Keratinocyte (primary cell): ENCODE results near the gene DCST1. TPM values are rescaled to one million over a fixed set of nuclear protein-coding genes. Genes with fewer than 3 reads are reported as not detected.

Source experiments
- DNase-seq: peaks from one replicate; pipeline ENCODE4 v3.0.0-alpha.2; 2011; ENCODE audit warnings: low read depth, missing footprints, low spot score
- FAIRE-seq: peaks from 2 replicates; lab custom pipeline; 2011; peaks lifted over from hg19 to GRCh38; lab: Jason Lieb, UNC
- H2AFZ ChIP-seq: 2 replicates; pipeline ENCODE4 v1.6.0; 2012; ENCODE audit warnings: low read length, control low read depth, inconsistent platforms; ENCODE audit not compliant: control insufficient read depth
- H3K27ac ChIP-seq: 2 replicates; pipeline ENCODE4 v1.5.1; 2011; ENCODE audit warnings: low read length; ENCODE audit not compliant: control insufficient read depth, insufficient read depth
- H3K27me3 ChIP-seq: 3 replicates; pipeline ENCODE4 v1.6.0; 2011; ENCODE audit warnings: low read length; ENCODE audit not compliant: control insufficient read depth, insufficient read depth; ENCODE audit errors: extremely low read depth
- H3K36me3 ChIP-seq, 2 experiments: 2 replicates in 1 of 2; 3 replicates in 1 of 2; pipeline ENCODE4 v1.5.1; 2011; ENCODE audit warnings: low read length in 2 of 2, mild to moderate bottlenecking in 1 of 2; ENCODE audit not compliant: control insufficient read depth in 2 of 2, insufficient read depth in 2 of 2; ENCODE audit errors: extremely low read depth in 1 of 2
- H3K4me1 ChIP-seq: 3 replicates; pipeline ENCODE4 v1.5.1; 2011; ENCODE audit warnings: low read length; ENCODE audit not compliant: control insufficient read depth, insufficient read depth; ENCODE audit errors: extremely low read depth
- H3K4me2 ChIP-seq: 3 replicates; pipeline ENCODE4 v1.6.0; 2011; ENCODE audit warnings: low read depth, low read length; ENCODE audit not compliant: control insufficient read depth, insufficient read depth; ENCODE audit errors: extremely low read depth
- H3K4me3 ChIP-seq, 3 experiments: fragments of 200-600 bp in 1 of 3; sonication (generic) in 1 of 3; 2 replicates in 2 of 3; 3 replicates in 1 of 3; pipeline ENCODE4 v1.5.1; 2011 to 2016; ENCODE audit warnings: low read length in 3 of 3, mild to moderate bottlenecking in 3 of 3, control low read depth in 2 of 3, inconsistent platforms in 1 of 3, low read depth in 1 of 3, mixed read lengths in 1 of 3, mixed run types in 1 of 3, moderate library complexity in 1 of 3; ENCODE audit not compliant: control insufficient read depth in 2 of 3, insufficient read depth in 2 of 3; ENCODE audit errors: extremely low read depth in 1 of 3
- H3K79me2 ChIP-seq: 2 replicates; pipeline ENCODE4 v1.6.0; 2012; ENCODE audit warnings: low read length; ENCODE audit not compliant: control insufficient read depth, insufficient read depth
- H3K9ac ChIP-seq: 3 replicates; pipeline ENCODE4 v1.6.0; 2011; ENCODE audit warnings: low read length; ENCODE audit not compliant: control insufficient read depth, insufficient read depth; ENCODE audit errors: extremely low read depth
- H3K9me1 ChIP-seq: 3 replicates; pipeline ENCODE4 v1.6.0; 2011; ENCODE audit warnings: low read length; ENCODE audit not compliant: control insufficient read depth, insufficient read depth; ENCODE audit errors: extremely low read depth
- H3K9me3 ChIP-seq: 2 replicates; pipeline ENCODE4 v1.5.1; 2012; ENCODE audit warnings: low read depth, low read length; ENCODE audit not compliant: control insufficient read depth
- H4K20me1 ChIP-seq: 3 replicates; pipeline ENCODE4 v1.6.0; 2011; ENCODE audit warnings: low read length; ENCODE audit not compliant: control insufficient read depth, insufficient read depth; ENCODE audit errors: extremely low read depth
- EZH2 ChIP-seq: IDR thresholded peaks from one replicate; pipeline ENCODE4 v1.6.1; 2012; ENCODE audit warnings: inconsistent platforms, mild to moderate bottlenecking, low read length, moderate library complexity
- dilution Hi-C: fragments of 300-500 bp; cut with MboI; formaldehyde crosslinking; loops from one replicate; pipeline ENCODE4 v1.7.0; 2020; ENCODE audit warnings: low sequenced_read_pairs; ENCODE audit not compliant: extremely low pct_ligation_motif_present
- polyA plus RNA-seq, 5 experiments: library from polyadenylated mRNA; depleted of rRNA in 3 of 5; stranded (reverse) in 3 of 5; stranded (forward) in 1 of 5; unstranded in 1 of 5; fragments of >200 nt; gene quantifications; 1 replicate in 1 of 5; 2 replicates in 3 of 5; 3 replicates in 1 of 5; pipeline versions ENCODE4 v1.2.1 to v1.2.3, GENCODE V29; 2011 to 2012; ENCODE audit warnings: missing spikeins in 2 of 5, low read depth in 1 of 5, low replicate concordance in 1 of 5
- TF ChIP-seq, protein P1 (sequence below), 3 experiments: IDR thresholded peaks in 1 of 3; conservative IDR thresholded peaks in 1 of 3; optimal IDR thresholded peaks in 1 of 3; 2 replicates in 2 of 3; 3 replicates in 1 of 3; pipeline versions ENCODE3 to v1.5.1; 2011; ENCODE audit warnings: low read length in 3 of 3, mild to moderate bottlenecking in 3 of 3, moderate library complexity in 2 of 3, control low read depth in 1 of 3, inconsistent platforms in 1 of 3; ENCODE audit not compliant: insufficient read depth in 2 of 3; ENCODE audit errors: extremely low read depth in 1 of 3

Gene DCST1
- polyA plus RNA-seq, 1 donor (not counting 4 experiments of a cell fraction or from before 2014, with no cell fraction given) = not detected

DNA sequence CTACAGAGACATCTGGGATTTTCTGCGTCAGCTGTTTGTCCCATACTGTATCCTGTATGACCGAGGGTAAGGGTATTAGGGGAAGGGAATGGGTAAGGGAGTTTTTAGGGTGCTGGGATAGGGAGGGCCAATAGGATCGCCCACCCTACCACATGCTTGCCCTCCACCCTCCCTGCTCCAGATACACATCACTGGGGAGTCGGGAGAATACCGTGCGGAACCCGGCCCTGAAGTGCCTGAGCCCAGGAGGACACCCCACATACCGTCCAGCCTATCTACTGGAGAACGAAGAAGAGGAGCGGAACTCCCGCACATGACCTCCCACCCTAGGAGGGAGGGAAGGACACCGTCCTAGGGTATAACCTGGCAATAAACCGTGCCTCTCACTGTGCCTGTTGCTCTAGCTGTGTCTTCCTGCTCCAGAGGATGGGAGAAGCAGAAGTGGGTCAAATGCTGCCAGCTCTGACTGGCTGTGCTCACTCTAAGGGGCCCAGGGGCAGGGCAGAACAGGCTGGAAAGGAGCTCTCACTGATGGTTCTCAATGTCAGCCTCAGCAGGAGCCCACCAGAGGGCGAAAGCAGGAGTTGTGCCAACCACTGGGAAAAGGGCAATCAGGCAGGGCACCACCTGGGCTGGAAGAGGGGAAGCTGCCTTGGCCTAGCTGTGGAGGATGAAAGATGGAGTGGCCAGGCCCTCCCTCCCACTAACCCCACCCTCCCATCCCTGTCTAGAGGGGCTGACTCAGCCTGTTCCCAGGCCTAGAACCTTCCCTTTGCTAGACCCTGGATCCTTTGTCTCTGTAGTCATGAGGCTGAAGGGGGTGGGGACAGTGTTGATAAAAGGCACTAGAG, 40.7 kb upstream of the DCST1 start:
- H3K27me3 ChIP-seq = no peaks in the 10 kb centered on the region
- no peak overlapping the region for H3K27ac ChIP-seq
- no peaks in the 10 kb centered on the region for H3K9me3 ChIP-seq
- TF ChIP-seq, protein P1, sequence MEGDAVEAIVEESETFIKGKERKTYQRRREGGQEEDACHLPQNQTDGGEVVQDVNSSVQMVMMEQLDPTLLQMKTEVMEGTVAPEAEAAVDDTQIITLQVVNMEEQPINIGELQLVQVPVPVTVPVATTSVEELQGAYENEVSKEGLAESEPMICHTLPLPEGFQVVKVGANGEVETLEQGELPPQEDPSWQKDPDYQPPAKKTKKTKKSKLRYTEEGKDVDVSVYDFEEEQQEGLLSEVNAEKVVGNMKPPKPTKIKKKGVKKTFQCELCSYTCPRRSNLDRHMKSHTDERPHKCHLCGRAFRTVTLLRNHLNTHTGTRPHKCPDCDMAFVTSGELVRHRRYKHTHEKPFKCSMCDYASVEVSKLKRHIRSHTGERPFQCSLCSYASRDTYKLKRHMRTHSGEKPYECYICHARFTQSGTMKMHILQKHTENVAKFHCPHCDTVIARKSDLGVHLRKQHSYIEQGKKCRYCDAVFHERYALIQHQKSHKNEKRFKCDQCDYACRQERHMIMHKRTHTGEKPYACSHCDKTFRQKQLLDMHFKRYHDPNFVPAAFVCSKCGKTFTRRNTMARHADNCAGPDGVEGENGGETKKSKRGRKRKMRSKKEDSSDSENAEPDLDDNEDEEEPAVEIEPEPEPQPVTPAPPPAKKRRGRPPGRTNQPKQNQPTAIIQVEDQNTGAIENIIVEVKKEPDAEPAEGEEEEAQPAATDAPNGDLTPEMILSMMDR (optimal IDR thresholded peaks at IDR 0.05 in 1 of 3, IDR thresholded peaks at IDR 0.05 in 1 of 3, conservative IDR thresholded peaks at IDR 0.05 in 1 of 3; ENCODE audit: extremely low read depth in 1 of 3, insufficient read depth in 2 of 3, low read length in 3 of 3) = peak in 2 of 3 experiments; percentile 7 to 33
- no peak for TF ChIP-seq EZH2
- H3K4me3 ChIP-seq = no peak overlapping the region
- no peak overlapping the region for H2AFZ ChIP-seq
- H3K4me1 ChIP-seq = no peaks in the 10 kb centered on the region
- dilution Hi-C loops = no loop called here
- H3K9ac ChIP-seq = no peak overlapping the region
- DNase-seq (no peak), FAIRE-seq (no peak)
- H3K79me2 ChIP-seq = peaks cover 17% of the 10 kb centered on the region
- peaks cover 20 to 21% of the 10 kb centered on the region in 2 experiments for H3K36me3 ChIP-seq
- H3K4me2 ChIP-seq = no peak overlapping the region
- no peaks in the 10 kb centered on the region for H3K9me1 ChIP-seq
- H4K20me1 ChIP-seq = peaks cover 3% of the 10 kb centered on the region

DNA sequence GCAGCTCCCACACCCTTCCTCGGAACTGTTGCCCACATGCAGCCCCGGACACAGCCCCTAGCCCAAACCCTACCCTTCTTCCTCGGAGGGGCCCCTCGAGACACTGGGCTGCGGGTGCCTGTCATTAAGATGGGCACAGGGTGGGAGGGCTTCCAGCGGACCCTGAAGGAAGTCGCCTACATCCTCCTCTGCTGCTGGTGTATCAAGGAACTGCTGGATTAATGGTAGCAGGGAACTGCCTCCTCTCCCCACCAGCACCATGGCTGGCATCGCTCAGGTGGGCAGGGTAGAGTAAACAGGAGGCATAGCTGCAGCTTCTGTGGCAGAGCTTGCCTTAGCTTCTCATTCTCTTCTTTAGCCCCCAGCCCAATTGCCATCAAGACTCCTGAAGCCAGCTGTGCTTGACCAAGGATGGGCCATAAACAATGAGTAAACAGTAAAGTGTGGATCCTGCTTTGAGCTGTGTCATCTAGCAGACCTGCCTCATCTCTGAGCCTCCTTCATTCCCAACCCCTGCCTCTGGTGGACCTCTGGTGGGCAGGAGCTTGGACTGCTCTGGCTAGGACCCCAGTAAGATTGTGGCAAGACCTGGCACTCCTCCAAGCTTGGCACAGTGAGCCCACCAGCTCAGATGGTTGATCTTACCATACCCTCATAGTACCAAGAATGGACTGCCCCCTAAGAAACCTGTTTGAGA, 39.9 kb upstream of the DCST1 start, which contains the start of gene LENEP:
TSS of gene LENEP (plus strand) at position 15 of the 697 bp plus-strand sequence. CDS start at position 37, 22 bp downstream.
- H3K36me3 ChIP-seq = peaks cover 12 to 15% of the 10 kb centered on the region in 2 experiments
- H3K9me3 ChIP-seq = no peaks in the 10 kb centered on the region
- H3K4me1 ChIP-seq = no peaks in the 10 kb centered on the region
- FAIRE-seq (no peak), DNase-seq (no peak)
- H3K27ac ChIP-seq = no peak within 1 kb of the TSS
- no peaks in the 10 kb centered on the region for H3K27me3 ChIP-seq
- peaks cover 2% of the 10 kb centered on the region for H4K20me1 ChIP-seq
- no peaks in the 10 kb centered on the region for H3K9me1 ChIP-seq
- dilution Hi-C loops = no loop called here
- no peak within 1 kb of the TSS for H3K4me3 ChIP-seq
- TF ChIP-seq, protein P1 (optimal IDR thresholded peaks at IDR 0.05 in 1 of 3, IDR thresholded peaks at IDR 0.05 in 1 of 3, conservative IDR thresholded peaks at IDR 0.05 in 1 of 3; ENCODE audit: extremely low read depth in 1 of 3, insufficient read depth in 2 of 3, low read length in 3 of 3) = no peak
- TF ChIP-seq EZH2 = no peak
- peaks cover 10% of the 10 kb centered on the region for H3K79me2 ChIP-seq
- H2AFZ ChIP-seq = no peak within 1 kb of the TSS
- H3K9ac ChIP-seq = no peak within 1 kb of the TSS
- no peak within 1 kb of the TSS for H3K4me2 ChIP-seq
